Stimulated activated CD4-positive, alpha-beta T cell treated with anti-CD3 and anti-CD28 coated beads, Interleukin-15, amount 100 ng/mL, for 1 hour (primary cell): ENCODE data around the gene SPARC.
"Not testable (repeated sequence)": the region's sequence is repeated elsewhere in the genome, so short reads cannot be mapped to it uniquely, and the experiment has no call there.

ENCODE experiments used
- DNase-seq, 2 donors: peaks; one replicate each; pipeline ENCODE4 v3.0.0-alpha.2; 2020; ENCODE audit warnings: low read depth in 1 of 2, low spot score in 1 of 2

SPARC gene

GRCh38 chr5:151700820-151701219 is 14.1 kb upstream of the SPARC start:
- DNase-seq: no peak

GRCh38 chr5:151700296-151700695 is 13.6 kb upstream of the SPARC start:
- no peak for DNase-seq

- no peak for DNase-seq
These were observed 12.6 kb upstream of the SPARC start for GRCh38 chr5:151699071-151699901.

GRCh38 chr5:151698081-151698480 is 11.4 kb upstream of the SPARC start:
- not testable (repeated sequence) for DNase-seq

GRCh38 chr5:151697452-151697851 is 10.7 kb upstream of the SPARC start:
- DNase-seq: no peak

- no peak for DNase-seq
These were observed 9.9 kb upstream of the SPARC start for GRCh38 chr5:151696470-151697061.

GRCh38 chr5:151695464-151695863 is 8.7 kb upstream of the SPARC start:
- no peak for DNase-seq

GRCh38 chr5:151694035-151694485 is 7.3 kb upstream of the SPARC start:
- DNase-seq: no peak

GRCh38 chr5:151692312-151692711 is 5.6 kb upstream of the SPARC start:
- DNase-seq: no peak

- no peak for DNase-seq
These were observed 5.0 kb upstream of the SPARC start for GRCh38 chr5:151691706-151692105.

- DNase-seq: not testable (repeated sequence)
These were observed 2.9 kb upstream of the SPARC start for GRCh38 chr5:151689591-151689990.

GRCh38 chr5:151688436-151688835 is 1.7 kb upstream of the SPARC start:
- no peak for DNase-seq

- no peak for DNase-seq
These were observed 704 bp downstream of the SPARC start for GRCh38 chr5:151685749-151686673.

GRCh38 chr5:151684690-151685361 is 1.9 kb downstream of the SPARC start:
- no peak for DNase-seq

GRCh38 chr5:151683986-151684588 is 2.6 kb downstream of the SPARC start:
- no peak for DNase-seq

GRCh38 chr5:151683444-151683843 is 3.3 kb downstream of the SPARC start:
- DNase-seq: no peak

GRCh38 chr5:151682751-151683331 is 3.9 kb downstream of the SPARC start:
- DNase-seq: no peak

GRCh38 chr5:151682240-151682639 is 4.5 kb downstream of the SPARC start:
- no peak for DNase-seq

GRCh38 chr5:151680944-151681427 is 5.7 kb downstream of the SPARC start:
- DNase-seq: no peak

- DNase-seq: not testable (repeated sequence)
These were observed 6.6 kb downstream of the SPARC start for GRCh38 chr5:151680156-151680505.
